Brain microvascular endothelial cell (primary cell): ENCODE results near the gene CPSF4L.

Experiments
- DNase-seq: peaks from one replicate; pipeline ENCODE4 v3.0.0-alpha.2; 2020
- H3K27ac ChIP-seq: fragments of 250-450 bp; sonication (Bioruptor Pico); 2 replicates; pipeline ENCODE4 v1.5.1; 2020; ENCODE audit warnings: mild to moderate bottlenecking, moderate library complexity
- H3K27me3 ChIP-seq: fragments of 250-450 bp; sonication (Bioruptor Pico); replicated peaks from 2 replicates; pipeline ENCODE4 v1.5.1; 2020; ENCODE audit warnings: mild to moderate bottlenecking
- H3K36me3 ChIP-seq: fragments of 250-450 bp; sonication (Bioruptor Pico); replicated peaks from 2 replicates; pipeline ENCODE4 v1.5.1; 2020; ENCODE audit warnings: mild to moderate bottlenecking
- H3K4me3 ChIP-seq: 2 replicates; pipeline ENCODE4 v1.5.1; 2011; ENCODE audit warnings: low read depth, mild to moderate bottlenecking, control low read depth, low read length, moderate library complexity
- in situ Hi-C: cut with HindIII; loops from 2 replicates; pipeline ENCODE4 v1.10.0; 2017; ENCODE audit warnings: low sequenced_read_pairs, low pct_ligation_motif_present
- TF ChIP-seq, protein P1 (sequence below): IDR thresholded peaks from 2 replicates; pipeline ENCODE4 v1.5.1; 2011; ENCODE audit warnings: low read depth, mild to moderate bottlenecking, moderate library complexity, low read length, control low read depth, inconsistent platforms; ENCODE audit errors: missing control alignments

The CPSF4L gene

DNA sequence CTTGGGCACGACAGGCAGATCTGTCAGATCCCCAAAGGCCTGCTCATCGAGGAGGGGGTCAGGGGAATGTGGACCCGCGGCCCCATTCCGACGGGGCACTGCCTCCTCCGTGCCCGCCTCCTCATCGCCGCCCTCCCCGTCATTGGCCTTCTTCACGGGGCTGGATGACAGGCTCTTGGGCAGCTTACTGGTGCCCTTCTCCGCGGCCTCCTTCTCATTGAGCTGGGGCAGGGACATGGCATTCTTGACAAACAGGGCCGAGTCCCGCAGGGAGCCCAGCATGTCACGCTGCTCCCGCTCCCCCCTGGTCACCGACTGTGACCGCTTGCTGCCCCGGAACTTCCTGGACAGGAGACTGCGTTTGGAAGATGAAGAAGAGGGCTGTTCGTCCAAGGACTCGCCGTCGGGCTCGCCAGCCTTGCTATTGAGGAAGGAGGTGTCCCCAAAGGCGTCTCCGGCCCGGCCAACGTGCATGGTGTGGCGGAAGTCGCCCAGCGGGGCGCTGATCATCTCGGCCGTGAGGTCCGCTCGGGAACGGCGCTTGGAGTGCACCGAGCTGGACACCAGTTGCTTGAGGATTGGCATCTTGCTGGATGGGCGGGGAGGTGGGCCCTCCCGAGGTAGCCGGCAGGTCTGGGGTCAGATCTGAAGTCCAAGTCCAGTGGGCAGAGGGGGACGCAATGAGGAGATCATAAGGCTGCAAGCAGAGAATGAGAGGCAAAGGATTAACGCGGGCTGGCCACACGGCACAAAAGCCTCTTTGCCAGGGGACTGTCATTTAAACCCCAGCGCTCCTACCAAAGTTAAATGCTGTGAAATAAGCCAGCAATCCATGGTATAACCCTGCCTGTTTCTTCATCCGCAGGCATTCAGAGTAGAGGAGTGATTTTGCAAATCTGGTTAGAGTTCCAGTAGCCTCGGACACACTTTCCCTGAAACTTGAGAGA is 24.5 kb upstream of the CPSF4L start:
- no peak overlapping the region for H3K4me3 ChIP-seq
- in situ Hi-C loops: no loop called here
- H3K36me3 ChIP-seq: peaks cover 14% of the 10 kb centered on the region
- H3K27ac ChIP-seq: no peak overlapping the region
- TF ChIP-seq, protein P1, sequence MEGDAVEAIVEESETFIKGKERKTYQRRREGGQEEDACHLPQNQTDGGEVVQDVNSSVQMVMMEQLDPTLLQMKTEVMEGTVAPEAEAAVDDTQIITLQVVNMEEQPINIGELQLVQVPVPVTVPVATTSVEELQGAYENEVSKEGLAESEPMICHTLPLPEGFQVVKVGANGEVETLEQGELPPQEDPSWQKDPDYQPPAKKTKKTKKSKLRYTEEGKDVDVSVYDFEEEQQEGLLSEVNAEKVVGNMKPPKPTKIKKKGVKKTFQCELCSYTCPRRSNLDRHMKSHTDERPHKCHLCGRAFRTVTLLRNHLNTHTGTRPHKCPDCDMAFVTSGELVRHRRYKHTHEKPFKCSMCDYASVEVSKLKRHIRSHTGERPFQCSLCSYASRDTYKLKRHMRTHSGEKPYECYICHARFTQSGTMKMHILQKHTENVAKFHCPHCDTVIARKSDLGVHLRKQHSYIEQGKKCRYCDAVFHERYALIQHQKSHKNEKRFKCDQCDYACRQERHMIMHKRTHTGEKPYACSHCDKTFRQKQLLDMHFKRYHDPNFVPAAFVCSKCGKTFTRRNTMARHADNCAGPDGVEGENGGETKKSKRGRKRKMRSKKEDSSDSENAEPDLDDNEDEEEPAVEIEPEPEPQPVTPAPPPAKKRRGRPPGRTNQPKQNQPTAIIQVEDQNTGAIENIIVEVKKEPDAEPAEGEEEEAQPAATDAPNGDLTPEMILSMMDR: no peak
- no peaks in the 10 kb centered on the region for H3K27me3 ChIP-seq
- DNase-seq: no peak

DNA sequence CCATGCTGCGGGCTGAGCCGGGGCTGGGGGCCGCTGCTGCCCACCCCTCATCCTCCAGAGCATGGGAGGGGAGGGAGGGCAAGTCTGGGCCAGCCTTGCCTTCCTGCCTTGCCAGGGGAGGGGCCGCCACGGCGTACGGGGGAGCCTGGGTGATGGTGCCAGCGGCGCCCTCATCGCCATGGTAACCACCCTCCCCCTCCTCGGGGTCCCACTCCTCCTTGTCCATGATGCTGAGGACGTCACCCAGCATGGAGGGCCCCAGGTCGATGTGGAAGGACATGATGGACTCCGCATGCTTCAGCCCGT is 23.9 kb upstream of the CPSF4L start:
- Histone ChIP-seq H3K27ac (no peak overlapping the region), H3K27me3 (no peaks in the 10 kb centered on the region), H3K4me3 (no peak overlapping the region), H3K36me3 (peaks cover 14% of the 10 kb centered on the region)
- DNase-seq: no peak
- in situ Hi-C loops: no loop called here
- TF ChIP-seq, protein P1: no peak

DNA sequence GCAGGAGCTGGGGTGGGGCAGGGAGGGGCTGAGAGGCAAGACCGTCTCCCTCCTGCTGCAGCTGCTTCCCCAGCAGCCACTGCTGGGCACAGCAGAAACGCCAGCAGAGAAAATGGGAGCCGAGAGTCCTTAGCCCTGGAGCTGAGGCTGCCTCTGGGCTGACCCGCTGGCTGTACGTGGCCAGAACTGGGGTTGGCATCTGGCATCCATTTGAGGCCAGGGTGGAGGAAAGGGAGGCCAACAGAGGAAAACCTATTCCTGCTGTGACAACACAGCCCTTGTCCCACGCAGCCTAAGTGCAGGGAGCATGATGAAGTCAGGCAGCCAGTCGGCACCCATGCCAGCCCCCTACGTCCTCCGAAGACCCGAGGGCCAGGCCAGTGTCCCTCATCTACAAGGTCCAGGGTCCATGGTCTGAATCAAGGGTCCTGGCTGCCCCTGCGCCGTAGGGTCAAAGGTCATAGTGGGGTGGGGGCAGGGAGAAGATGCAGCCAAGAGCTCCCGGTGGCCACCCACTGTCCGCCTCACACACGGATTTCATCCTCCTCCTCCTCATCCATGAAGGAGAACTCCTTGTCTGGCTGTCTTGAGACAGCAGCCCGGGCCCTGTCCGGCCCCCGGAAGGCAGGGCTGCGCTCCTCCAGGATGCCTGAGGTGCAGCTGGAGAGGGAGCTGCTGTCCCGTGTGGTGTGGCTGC is 23.4 kb upstream of the CPSF4L start:
- Histone ChIP-seq H3K4me3 (no peak overlapping the region), H3K36me3 (peaks cover 14% of the 10 kb centered on the region), H3K27me3 (no peaks in the 10 kb centered on the region), H3K27ac (no peak overlapping the region)
- in situ Hi-C loops: no loop called here
- no peak for DNase-seq
- TF ChIP-seq, protein P1: no peak

DNA sequence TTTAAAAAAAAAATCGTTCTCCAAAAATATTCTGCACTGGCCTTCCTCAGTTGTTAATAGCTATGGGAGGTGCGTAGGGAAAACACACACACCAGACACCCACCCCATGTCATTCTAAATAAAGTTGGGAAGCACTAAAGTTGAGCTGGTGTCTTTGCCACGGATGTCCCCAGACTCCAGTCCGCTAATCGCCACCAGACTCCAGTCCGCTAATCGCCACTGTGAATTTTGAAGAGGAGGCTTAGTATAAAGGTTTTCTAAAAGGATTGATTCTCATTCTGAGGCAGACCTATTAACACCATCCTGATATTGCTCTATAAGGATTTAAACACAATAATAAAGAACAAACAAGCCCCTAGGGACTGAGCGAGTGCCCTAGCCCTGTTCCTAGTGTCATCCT is 22.7 kb upstream of the CPSF4L start:
- H3K27me3 ChIP-seq: no peaks in the 10 kb centered on the region
- TF ChIP-seq, protein P1: no peak
- H3K4me3 ChIP-seq: no peak overlapping the region
- in situ Hi-C loops: no loop called here
- no peak overlapping the region for H3K27ac ChIP-seq
- DNase-seq: no peak
- H3K36me3 ChIP-seq: peaks cover 14% of the 10 kb centered on the region

DNA sequence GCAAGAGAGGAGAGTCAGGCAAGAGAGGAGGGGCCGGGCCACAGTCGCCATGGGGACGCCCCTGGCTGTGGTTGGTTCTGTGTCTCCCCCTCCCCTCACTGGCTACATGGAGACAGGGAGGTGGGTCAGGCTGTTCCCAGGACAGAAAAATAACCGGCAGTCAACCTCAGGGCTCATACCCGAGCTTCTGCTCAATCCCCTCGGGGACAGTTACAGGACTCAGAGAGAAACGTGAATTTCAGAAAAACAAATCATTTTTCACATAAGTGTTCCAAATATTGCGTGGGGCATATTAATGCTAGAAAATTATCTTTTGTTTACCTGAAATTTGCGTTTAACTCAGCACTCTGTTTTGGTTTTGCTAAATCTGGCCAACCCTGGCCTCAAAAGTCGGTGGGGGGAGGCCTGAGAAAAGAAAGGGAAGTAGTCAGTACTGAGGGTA is 22.2 kb upstream of the CPSF4L start:
- H3K4me3 ChIP-seq: no peak overlapping the region
- H3K36me3 ChIP-seq: peaks cover 14% of the 10 kb centered on the region
- H3K27ac ChIP-seq: no peak overlapping the region
- TF ChIP-seq, protein P1: no peak
- in situ Hi-C loops: no loop called here
- no peak for DNase-seq
- H3K27me3 ChIP-seq: no peaks in the 10 kb centered on the region
